ENCODE results near the gene ASTN1.

Gene ASTN1

DNA sequence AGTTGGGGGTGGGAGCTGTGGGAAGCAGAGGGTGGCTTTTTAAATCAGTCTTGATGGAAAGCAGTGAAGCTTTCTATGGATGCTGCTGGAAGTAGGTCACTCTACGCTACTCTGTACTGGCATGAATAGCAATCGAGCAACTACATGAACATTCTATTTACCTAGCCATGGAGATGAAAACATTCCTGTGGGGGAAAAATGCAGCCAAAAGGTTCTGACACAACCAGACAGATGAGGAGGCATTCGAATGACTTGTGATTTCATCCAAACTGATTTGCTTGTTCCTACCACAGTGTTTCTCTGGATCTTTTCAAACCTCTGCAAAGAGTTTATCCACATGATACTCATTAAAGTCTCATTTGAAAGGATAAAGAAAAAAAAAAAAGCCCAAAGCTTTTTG is 95.0 kb downstream of the ASTN1 start:
- no peak for DNase-seq
- Histone ChIP-seq H3K4me3 (no peak overlapping the region), H3K9me3 (no peaks in the 10 kb centered on the region), H3K4me1 (no peaks in the 10 kb centered on the region), H3K36me3 (no peaks in the 10 kb centered on the region), H3K27me3 (no peaks in the 10 kb centered on the region), H3K27ac (no peak overlapping the region)
- TF ChIP-seq, protein P1, sequence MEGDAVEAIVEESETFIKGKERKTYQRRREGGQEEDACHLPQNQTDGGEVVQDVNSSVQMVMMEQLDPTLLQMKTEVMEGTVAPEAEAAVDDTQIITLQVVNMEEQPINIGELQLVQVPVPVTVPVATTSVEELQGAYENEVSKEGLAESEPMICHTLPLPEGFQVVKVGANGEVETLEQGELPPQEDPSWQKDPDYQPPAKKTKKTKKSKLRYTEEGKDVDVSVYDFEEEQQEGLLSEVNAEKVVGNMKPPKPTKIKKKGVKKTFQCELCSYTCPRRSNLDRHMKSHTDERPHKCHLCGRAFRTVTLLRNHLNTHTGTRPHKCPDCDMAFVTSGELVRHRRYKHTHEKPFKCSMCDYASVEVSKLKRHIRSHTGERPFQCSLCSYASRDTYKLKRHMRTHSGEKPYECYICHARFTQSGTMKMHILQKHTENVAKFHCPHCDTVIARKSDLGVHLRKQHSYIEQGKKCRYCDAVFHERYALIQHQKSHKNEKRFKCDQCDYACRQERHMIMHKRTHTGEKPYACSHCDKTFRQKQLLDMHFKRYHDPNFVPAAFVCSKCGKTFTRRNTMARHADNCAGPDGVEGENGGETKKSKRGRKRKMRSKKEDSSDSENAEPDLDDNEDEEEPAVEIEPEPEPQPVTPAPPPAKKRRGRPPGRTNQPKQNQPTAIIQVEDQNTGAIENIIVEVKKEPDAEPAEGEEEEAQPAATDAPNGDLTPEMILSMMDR (IDR thresholded peaks at IDR 0.05) = no peak
- intact Hi-C loops (cut with DNase I; ENCODE audit: low total_unique reads) = no loop called here

DNA sequence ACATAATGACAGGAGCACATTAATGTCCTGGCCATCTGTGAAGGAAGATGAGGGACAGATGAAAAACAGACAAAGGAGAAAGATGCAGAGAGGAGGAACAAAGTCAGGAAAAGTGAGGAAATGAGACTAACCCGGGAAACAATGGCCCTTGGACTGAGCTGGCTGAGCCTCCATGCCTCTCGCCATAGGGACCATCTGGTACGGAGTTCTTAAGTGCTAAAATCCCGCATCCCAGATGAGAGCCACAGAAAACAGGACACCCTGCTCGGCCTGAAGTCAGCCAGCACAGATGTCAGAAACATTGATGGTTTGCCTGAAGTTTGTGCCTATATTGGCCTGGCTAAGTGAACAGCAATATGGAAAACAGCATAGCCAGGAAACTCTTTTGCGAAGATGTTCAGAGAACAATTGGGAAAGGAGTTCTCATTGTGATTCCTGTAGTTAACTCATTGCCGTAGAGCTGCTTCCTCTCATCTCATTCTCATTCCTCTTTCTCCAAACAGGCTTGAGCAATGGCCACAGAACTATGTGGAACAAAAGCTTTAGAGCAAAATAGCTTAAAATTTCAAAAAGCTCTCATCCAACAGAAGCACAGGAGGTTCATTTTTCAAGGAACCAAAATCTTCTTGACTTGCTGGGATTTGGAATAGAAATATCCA is 96.6 kb downstream of the ASTN1 start:
- TF ChIP-seq, protein P1 (IDR thresholded peaks at IDR 0.05) = no peak
- intact Hi-C loops (cut with DNase I; ENCODE audit: low total_unique reads) = no loop called here
- no peaks in the 10 kb centered on the region for H3K27me3 ChIP-seq

GRCh38 chr1:177065430-177065829 is 99.1 kb downstream of the ASTN1 start:
- no peak overlapping the region for H3K27ac ChIP-seq
- DNase-seq = no peak
- no peaks in the 10 kb centered on the region for H3K36me3 ChIP-seq
- intact Hi-C loops (cut with DNase I; ENCODE audit: low total_unique reads) = no loop called here
- H3K4me1 ChIP-seq = no peaks in the 10 kb centered on the region
- H3K4me3 ChIP-seq = no peak overlapping the region
- H3K27me3 ChIP-seq = no peaks in the 10 kb centered on the region
- TF ChIP-seq, protein P1 (IDR thresholded peaks at IDR 0.05) = no peak
- H3K9me3 ChIP-seq = no peaks in the 10 kb centered on the region

More for the DNA sequence above, 96.6 kb downstream of the ASTN1 start:
- Histone ChIP-seq H3K4me3 (no peak overlapping the region), H3K27ac (no peak overlapping the region), H3K9me3 (no peaks in the 10 kb centered on the region), H3K4me1 (no peaks in the 10 kb centered on the region), H3K36me3 (no peaks in the 10 kb centered on the region)
- no peak for DNase-seq

GRCh38 chr1:177063648-177064047 is 100.9 kb downstream of the ASTN1 start:
- Histone ChIP-seq H3K36me3 (no peaks in the 10 kb centered on the region), H3K27ac (no peak overlapping the region), H3K4me1 (no peaks in the 10 kb centered on the region), H3K4me3 (no peak overlapping the region), H3K27me3 (no peaks in the 10 kb centered on the region), H3K9me3 (no peaks in the 10 kb centered on the region)
- DNase-seq = no peak
- intact Hi-C loops (cut with DNase I; ENCODE audit: low total_unique reads) = no loop called here
- TF ChIP-seq, protein P1 (IDR thresholded peaks at IDR 0.05) = no peak

DNA sequence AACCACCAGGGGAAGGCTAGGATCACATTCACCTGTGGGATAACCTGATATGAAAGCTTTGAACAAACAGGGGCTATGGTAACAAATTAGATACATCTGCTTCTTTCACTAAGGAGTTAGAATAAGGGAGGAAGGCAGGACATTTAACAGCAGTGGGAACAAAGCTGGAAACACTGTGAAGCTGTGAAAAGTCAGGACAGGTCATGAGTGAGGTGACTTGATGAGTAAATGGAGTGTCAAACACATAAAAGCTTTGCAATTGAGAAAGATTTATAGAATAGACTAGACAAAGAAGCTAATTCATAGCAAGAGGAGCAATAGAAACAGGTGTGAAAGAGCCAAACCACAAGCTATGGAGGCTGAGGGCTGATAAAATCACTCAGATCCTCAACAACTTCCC is 110.0 kb downstream of the ASTN1 start:
- TF ChIP-seq, protein P1 (IDR thresholded peaks at IDR 0.05) = no peak
- Histone ChIP-seq H3K27ac (no peak overlapping the region), H3K36me3 (no peaks in the 10 kb centered on the region), H3K4me3 (no peak overlapping the region), H3K27me3 (no peaks in the 10 kb centered on the region), H3K4me1 (no peaks in the 10 kb centered on the region), H3K9me3 (no peaks in the 10 kb centered on the region)
- DNase-seq = no peak
- intact Hi-C loops (cut with DNase I; ENCODE audit: low total_unique reads) = no loop called here

- no peak overlapping the region for H3K4me3 ChIP-seq
- H3K4me1 ChIP-seq = no peaks in the 10 kb centered on the region
- peaks cover 0 to 2% of the 10 kb centered on the region in 2 donors for H3K27me3 ChIP-seq
- H3K9me3 ChIP-seq = no peaks in the 10 kb centered on the region
- H3K27ac ChIP-seq = no peak overlapping the region
- no peaks in the 10 kb centered on the region for H3K36me3 ChIP-seq
- intact Hi-C loops (cut with DNase I; ENCODE audit: low total_unique reads) = no loop called here
- no peak for DNase-seq
- TF ChIP-seq, protein P1 (IDR thresholded peaks at IDR 0.05) = no peak
Observed at GRCh38 chr1:177053648-177054047, 110.9 kb downstream of the ASTN1 start.
